Uterus (tissue), 2 donors: Measurements from ENCODE around the gene RFX2.

Source experiments
- CTCF ChIP-seq, 4 experiments: fragments of 200-600 bp in 2 of 4; fragments of 450-650 bp in 2 of 4; sonication (generic) in 2 of 4; IDR thresholded peaks; one replicate each; pipeline ENCODE4 v1.5.1; 2016 to 2019; ENCODE audit warnings: antibody characterized with exemption in 4 of 4, mild to moderate bottlenecking in 2 of 4, moderate library complexity in 1 of 4
- POLR2A ChIP-seq, 2 donors: fragments of 450-650 bp; IDR thresholded peaks; one replicate each; pipeline ENCODE4 v1.6.1; 2016; ENCODE audit warnings: antibody characterized with exemption in 2 of 2, mild to moderate bottlenecking in 1 of 2, moderate library complexity in 1 of 2

- no peak for TF ChIP-seq POLR2A (IDR thresholded peaks at IDR 0.05)
- TF ChIP-seq CTCF (IDR thresholded peaks at IDR 0.05): no peak
These were observed 113.5 kb downstream of the RFX2 start for GRCh38 chr19:5996623-5997320.
